Small intestine (tissue), 7 donors: Measurements from ENCODE around the gene SLN. TPM values are rescaled to one million over a fixed set of nuclear protein-coding genes. Genes with fewer than 3 reads are reported as not detected.

Source experiments
- DNase-seq, 2 donors: peaks; one replicate each; pipeline versions ENCODE4 v3.0.0 to v3.0.0-alpha.2; 2013
- FAIRE-seq: peaks from 2 replicates; lab custom pipeline; 2012; peaks lifted over from hg19 to GRCh38; lab: Jason Lieb, UNC
- H3K27ac ChIP-seq, 3 donors: one replicate each; pipeline ENCODE4 v1.5.1; 2013; ENCODE audit warnings: low read length in 2 of 3, mild to moderate bottlenecking in 2 of 3, control low read depth in 1 of 3, inconsistent platforms in 1 of 3, low read depth in 1 of 3, moderate library complexity in 1 of 3
- H3K27me3 ChIP-seq, 3 donors: one replicate each; pipeline ENCODE4 v1.6.1; 2013; ENCODE audit warnings: low read length in 3 of 3, inconsistent platforms in 1 of 3; ENCODE audit not compliant: control insufficient read depth in 3 of 3, insufficient read depth in 3 of 3
- H3K36me3 ChIP-seq, 3 donors: one replicate each; pipeline ENCODE4 v1.6.1; 2013; ENCODE audit warnings: low read length in 3 of 3, inconsistent platforms in 1 of 3, low read depth in 1 of 3, mild to moderate bottlenecking in 1 of 3, moderate library complexity in 1 of 3; ENCODE audit not compliant: control insufficient read depth in 3 of 3, insufficient read depth in 2 of 3
- H3K4me1 ChIP-seq, 3 donors: one replicate each; pipeline ENCODE4 v1.6.1; 2013; ENCODE audit warnings: low read length in 2 of 3, inconsistent platforms in 1 of 3, low read depth in 1 of 3, mild to moderate bottlenecking in 1 of 3, moderate library complexity in 1 of 3; ENCODE audit not compliant: control insufficient read depth in 3 of 3, insufficient read depth in 2 of 3
- H3K4me3 ChIP-seq, 3 donors: one replicate each; pipeline ENCODE4 v1.5.1; 2013; ENCODE audit warnings: low read length in 3 of 3, control low read depth in 1 of 3, inconsistent platforms in 1 of 3, low read depth in 1 of 3, mild to moderate bottlenecking in 1 of 3, moderate library complexity in 1 of 3
- H3K9me3 ChIP-seq, 2 donors: one replicate each; pipeline ENCODE4 v1.6.1; 2013; ENCODE audit warnings: low read depth in 1 of 2, low read length in 1 of 2; ENCODE audit not compliant: control insufficient read depth in 2 of 2, insufficient read depth in 1 of 2
- WGBS, 3 donors: extraction: QIAGEN DNeasy Blood & Tissue Kit; methylation state at CpG; one replicate each; pipeline ENCODE4 v1.1.7; 2013; 5-methylcytosine and 5-hydroxymethylcytosine counted together
- polyA plus RNA-seq, 4 donors: library from polyadenylated mRNA; stranded (reverse) in 3 of 4; unstranded in 1 of 4; fragments of 200-250 nt in 3 of 4; fragments of 120-200 nt in 1 of 4; gene quantifications; one replicate each; pipeline versions ENCODE4 v1.2.1 to v1.2.3, GENCODE V29; 2013
- donor health status: healthy with polysubstance abuse.
- donor health status: control.
- donor health status: control.
- donor health status: Bipolar disorder and iron deficiency.
- donor health status: healthy.

SLN gene
- polyA plus RNA-seq, 4 donors, result 0.15 to 6.2 TPM; not detected in 2

DNA sequence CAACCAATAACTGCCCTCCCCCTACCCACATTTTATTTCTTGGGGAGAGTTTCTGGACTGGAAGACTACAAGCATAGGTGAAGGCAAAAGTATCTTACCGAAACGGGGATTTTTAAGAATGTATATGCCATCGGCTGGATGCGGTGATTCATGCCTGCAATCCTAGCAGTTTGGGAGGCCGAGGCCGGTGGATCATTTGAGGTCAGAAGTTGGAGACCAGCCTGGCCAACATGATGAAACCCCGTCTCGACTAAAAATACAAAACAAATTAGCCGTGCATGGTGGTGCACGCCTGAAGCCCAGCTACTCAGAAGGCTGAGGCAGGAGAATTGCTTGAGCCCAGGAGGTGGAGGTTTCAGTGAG lies 20.8 kb upstream of the SLN start:
- H3K36me3 ChIP-seq, result no peaks in the 10 kb centered on the region
- H3K4me3 ChIP-seq, result no peak overlapping the region
- H3K27me3 ChIP-seq, result no peaks in the 10 kb centered on the region
- no peaks in the 10 kb centered on the region for H3K4me1 ChIP-seq
- H3K9me3 ChIP-seq, result no peaks in the 10 kb centered on the region
- DNase-seq, result no peak
- WGBS, 3 donors, result 91 to 94% (median 91%) methylated on average over 10 of the region's 10 CpGs
- H3K27ac ChIP-seq, result no peak overlapping the region
- no peak for FAIRE-seq

DNA sequence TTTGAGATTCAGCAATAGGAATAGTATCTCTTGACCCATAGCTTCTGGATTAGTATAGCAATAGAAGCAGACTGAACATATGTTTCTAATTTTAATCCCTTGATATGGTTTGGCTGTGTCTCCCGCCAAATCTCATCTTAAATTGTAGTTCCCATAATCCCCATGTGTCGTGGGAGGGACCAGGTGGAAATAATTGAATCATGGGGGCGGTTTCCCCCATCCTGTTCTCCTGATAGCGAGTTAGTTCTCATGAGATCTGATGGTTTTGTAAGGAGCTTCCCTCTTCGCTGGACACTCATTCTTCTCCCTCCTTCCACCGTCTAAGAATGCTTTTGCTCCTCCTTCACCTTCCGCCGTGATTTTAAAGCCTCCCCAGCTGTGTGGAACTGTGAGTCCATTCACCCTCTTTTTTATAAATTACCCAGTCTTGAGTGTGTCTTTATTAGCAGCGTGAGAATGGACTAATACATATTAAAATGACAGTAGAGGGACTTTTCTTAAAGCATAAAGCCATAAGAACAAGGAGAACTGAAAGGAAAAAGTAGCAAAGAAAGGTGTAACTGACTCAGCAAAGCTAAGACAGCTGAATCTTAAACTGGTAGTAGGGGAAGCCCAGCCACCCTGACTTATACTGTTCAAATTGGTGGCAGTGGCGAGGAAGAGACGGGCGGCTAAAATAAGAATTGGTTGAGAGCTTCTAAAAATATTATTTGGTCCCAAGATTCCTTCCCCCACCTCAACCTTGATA lies 20.3 kb upstream of the SLN start:
- DNase-seq (no peak), FAIRE-seq (no peak)
- no peaks in the 10 kb centered on the region for H3K36me3 ChIP-seq
- no peaks in the 10 kb centered on the region for H3K27me3 ChIP-seq
- H3K4me3 ChIP-seq, result no peak overlapping the region
- no peak overlapping the region for H3K27ac ChIP-seq
- no peaks in the 10 kb centered on the region for H3K4me1 ChIP-seq
- no peaks in the 10 kb centered on the region for H3K9me3 ChIP-seq
- WGBS, 3 donors, result 79 to 82% (median 81%) methylated on average over 12 of the region's 12 CpGs

DNA sequence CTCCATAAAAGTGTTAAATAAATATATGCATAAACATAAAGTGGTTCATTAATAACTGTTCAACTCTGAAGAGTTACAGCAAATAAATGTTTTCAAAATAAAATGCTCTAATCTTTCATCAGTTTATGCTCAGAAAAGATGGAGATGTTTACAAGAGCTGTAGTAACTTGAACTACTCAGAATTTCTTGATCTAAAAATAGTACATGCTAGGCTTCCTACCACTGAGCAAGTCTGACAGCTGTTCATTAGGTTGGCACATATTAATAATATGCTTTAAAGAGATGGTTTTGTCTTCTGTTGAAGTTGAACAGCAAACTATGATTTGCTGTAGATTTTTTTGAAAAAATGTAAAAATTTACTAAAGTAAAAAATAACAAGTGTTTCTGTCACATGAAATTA lies 10.8 kb upstream of the SLN start:
- Histone ChIP-seq H3K27ac (no peak overlapping the region), H3K27me3 (no peaks in the 10 kb centered on the region), H3K4me1 (no peaks in the 10 kb centered on the region), H3K4me3 (no peak overlapping the region), H3K36me3 (no peaks in the 10 kb centered on the region), H3K9me3 (no peaks in the 10 kb centered on the region)
- FAIRE-seq (no peak), DNase-seq (no peak)

DNA sequence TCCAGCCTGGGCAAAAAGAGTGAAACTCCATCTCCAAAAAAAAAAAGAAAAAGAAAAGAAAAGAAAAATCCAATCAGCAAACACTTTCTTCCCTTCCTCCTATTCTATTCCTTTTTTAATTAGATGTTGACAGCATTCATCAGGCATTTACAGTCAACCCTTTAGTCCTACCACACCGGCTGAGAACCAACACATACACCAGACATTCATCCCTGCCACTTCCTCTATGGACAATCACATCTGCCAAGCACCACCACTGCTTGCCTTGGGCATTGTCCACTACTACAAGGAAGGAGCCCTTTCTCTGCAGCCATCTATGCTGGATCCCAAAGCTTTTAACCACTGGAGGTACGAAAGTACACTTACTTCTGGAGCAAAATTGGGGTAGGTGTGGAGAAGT lies 9.4 kb upstream of the SLN start:
- WGBS, 3 donors, result 80 to 91% (median 86%) methylated on average over 2 of the region's 2 CpGs
- Histone ChIP-seq H3K27me3 (no peaks in the 10 kb centered on the region), H3K27ac (no peak overlapping the region), H3K9me3 (no peaks in the 10 kb centered on the region), H3K4me1 (no peaks in the 10 kb centered on the region), H3K4me3 (no peak overlapping the region), H3K36me3 (no peaks in the 10 kb centered on the region)
- no peak for FAIRE-seq
- no peak for DNase-seq

DNA sequence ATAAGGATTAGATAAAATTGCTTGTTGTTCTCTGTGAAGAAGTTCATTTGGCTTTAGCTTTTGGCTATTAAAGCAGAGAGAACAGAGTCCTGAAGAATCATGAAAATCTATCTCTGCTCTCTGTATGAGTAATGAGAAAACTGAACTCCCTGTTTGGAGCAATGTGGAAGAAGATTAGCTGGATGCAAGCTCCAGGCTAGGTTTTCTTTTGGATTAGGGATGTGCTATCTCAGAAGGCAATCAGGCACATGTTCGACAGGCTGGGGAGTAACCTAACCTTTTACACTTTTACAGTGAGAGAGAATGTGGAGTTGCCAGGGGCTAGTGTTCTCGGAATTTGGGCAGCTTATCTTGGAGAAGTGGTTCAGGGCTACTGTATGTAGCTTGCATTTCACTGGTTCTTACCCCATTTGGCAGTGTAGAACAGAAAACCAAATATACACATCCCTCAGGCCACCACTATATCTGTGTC lies 8.5 kb upstream of the SLN start:
- 37 to 48% (median 41%) methylated on average over 2 of the region's 2 CpGs for WGBS, 3 donors
- no peak for FAIRE-seq

DNA sequence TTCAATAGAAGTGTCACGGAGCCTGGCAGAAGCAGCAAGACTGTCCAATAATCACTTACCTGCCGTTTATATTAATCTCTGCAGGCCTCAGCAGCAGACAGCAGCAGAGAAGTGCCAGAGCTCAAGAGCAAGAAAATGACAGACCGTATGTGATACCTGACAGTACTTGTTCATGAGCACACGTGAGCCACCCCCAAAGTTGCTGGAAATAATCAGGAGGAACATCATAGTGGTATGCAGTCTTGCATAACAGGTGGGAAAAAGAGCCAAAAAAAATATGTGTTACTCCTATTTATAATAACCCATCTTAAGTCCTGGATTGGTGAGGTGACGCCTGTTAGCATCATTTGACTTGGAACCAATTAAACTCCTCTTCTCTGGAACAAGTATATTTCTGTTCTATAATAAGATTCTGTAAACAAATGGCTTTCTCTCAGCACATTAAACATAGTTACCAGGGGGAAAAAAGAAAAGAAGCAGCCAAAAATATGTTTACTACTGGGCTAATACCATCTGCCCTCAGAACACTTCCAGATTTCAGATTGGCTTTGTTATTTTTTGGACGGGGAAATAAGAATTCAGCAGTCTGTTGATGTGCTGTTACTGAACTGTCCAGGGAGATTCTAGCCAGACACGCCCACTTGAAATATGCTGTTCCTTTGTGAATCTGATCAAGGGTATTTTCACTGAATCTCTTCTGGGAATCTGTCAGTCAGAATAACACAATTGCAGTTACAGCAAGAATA lies 7.9 kb upstream of the SLN start:
- Histone ChIP-seq H3K9me3 (no peaks in the 10 kb centered on the region), H3K4me1 (no peaks in the 10 kb centered on the region), H3K36me3 (no peaks in the 10 kb centered on the region), H3K27ac (no peak overlapping the region), H3K27me3 (no peaks in the 10 kb centered on the region), H3K4me3 (no peak overlapping the region)
- DNase-seq (no peak), FAIRE-seq (no peak)
- 55 to 60% (median 57%) methylated on average over 7 of the region's 7 CpGs for WGBS, 3 donors

More for the DNA sequence above, 8.5 kb upstream of the SLN start:
- no peaks in the 10 kb centered on the region for H3K4me1 ChIP-seq
- H3K27ac ChIP-seq, result no peak overlapping the region
- DNase-seq, result no peak
- no peak overlapping the region for H3K4me3 ChIP-seq
- H3K36me3 ChIP-seq, result no peaks in the 10 kb centered on the region
- no peaks in the 10 kb centered on the region for H3K27me3 ChIP-seq
- H3K9me3 ChIP-seq, result no peaks in the 10 kb centered on the region

DNA sequence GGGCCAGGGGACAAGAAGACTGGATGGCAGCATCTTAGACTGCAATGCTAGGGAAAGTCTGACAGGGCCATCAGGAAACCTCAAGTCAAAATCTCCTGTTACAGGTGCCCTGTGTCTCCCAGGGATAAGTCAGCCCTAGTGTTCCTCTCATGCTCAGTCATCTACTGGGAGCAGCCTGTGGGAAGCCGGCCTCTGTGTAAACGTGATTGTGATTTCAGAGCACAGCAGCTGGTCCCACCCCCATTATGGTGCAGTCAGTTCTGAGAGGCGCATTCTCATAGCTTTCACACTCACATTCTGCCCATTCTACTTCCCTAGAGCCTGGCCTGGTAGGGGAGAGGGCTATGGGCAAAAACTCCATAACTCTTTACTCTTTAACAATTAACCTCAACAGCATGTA lies 7.2 kb upstream of the SLN start:
- DNase-seq (no peak), FAIRE-seq (no peak)
- Histone ChIP-seq H3K4me3 (no peak overlapping the region), H3K27ac (no peak overlapping the region), H3K9me3 (no peaks in the 10 kb centered on the region), H3K4me1 (no peaks in the 10 kb centered on the region), H3K27me3 (no peaks in the 10 kb centered on the region), H3K36me3 (no peaks in the 10 kb centered on the region)
- 26 to 53% (median 41%) methylated on average over 3 of the region's 3 CpGs for WGBS, 3 donors

DNA sequence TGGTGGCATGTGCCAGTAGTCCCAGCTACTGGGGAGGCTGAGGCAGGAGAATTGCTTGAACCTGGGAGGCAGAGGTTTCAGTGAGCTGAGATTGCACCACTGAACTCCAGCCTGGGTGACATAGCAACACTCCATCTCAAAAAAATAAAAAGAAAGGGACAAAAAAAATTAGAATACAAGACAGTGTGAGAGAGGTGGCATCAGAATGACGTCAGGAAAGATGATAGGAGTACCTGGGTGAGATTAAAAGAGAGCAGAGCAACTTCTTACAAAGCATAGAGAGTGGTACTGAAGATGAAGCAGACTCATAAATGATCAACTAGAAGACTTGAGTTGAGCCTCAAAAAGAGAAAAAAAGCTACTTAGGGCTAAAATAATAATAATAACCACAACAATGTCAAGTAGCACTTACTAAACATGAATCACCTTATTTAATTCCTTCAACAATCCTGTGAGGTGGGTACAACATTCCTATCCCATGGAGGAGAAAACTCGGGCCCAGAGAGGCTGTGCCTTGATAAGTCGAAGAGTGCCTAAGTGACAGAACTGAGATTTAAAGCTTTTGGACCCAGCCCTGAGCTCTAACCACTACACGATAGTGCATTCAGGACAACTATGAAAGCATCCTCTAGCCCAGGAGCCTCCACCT lies 5.2 kb upstream of the SLN start:
- no peak for FAIRE-seq
- H3K9me3 ChIP-seq, result no peaks in the 10 kb centered on the region
- DNase-seq, result no peak
- no peaks in the 10 kb centered on the region for H3K36me3 ChIP-seq
- no peak overlapping the region for H3K4me3 ChIP-seq
- no peak overlapping the region for H3K27ac ChIP-seq
- H3K27me3 ChIP-seq, result no peaks in the 10 kb centered on the region
- no peaks in the 10 kb centered on the region for H3K4me1 ChIP-seq
- 65 to 72% (median 67%) methylated on average over 4 of the region's 4 CpGs for WGBS, 3 donors
